ENCODE results near the gene MBOAT2.

DNA sequence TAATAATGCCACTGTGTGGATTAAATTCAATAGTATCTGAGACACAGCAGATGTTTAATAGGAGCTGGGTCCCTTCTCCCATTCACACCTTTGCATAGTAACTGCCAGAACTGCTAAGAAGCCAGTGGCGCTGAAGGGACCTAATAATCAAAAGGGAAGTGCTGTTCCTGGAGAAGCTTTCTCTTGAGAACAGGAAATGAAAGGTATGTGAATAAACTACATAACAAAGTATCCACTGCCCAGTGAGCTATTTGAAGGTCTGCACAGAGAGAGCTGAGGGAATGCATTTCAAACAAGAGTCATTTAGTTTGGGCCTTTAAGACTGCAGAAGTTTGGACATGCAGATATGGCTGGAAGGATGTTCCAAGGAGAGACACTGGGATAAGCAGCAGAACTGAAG lies 110.0 kb downstream of the MBOAT2 start:
- no peak for TF ChIP-seq ZNF496 (CRISPR knock-in tag; IDR thresholded peaks at IDR 0.05; ENCODE audit: insufficient replicate concordance)
- TF ChIP-seq TCF7 (IDR thresholded peaks at IDR 0.05; ENCODE audit: low read depth): no peak
- no peak for TF ChIP-seq EZH2 (conservative IDR thresholded peaks at IDR 0.05; ENCODE audit: low read depth, low read length)
- TF ChIP-seq ZNF331 (CRISPR knock-in tag; IDR thresholded peaks at IDR 0.05): no peak
- no peak for TF ChIP-seq POLR2AphosphoS5 (IDR thresholded peaks at IDR 0.05; ENCODE audit: low read depth, low read length)
- no peak for TF ChIP-seq MYC (CRISPR knock-in tag; IDR thresholded peaks at IDR 0.05; ENCODE audit: borderline replicate concordance)
- TF ChIP-seq MAFF (IDR thresholded peaks at IDR 0.05; ENCODE audit: low read depth, low read length): no peak
- TF ChIP-seq, protein P1, sequence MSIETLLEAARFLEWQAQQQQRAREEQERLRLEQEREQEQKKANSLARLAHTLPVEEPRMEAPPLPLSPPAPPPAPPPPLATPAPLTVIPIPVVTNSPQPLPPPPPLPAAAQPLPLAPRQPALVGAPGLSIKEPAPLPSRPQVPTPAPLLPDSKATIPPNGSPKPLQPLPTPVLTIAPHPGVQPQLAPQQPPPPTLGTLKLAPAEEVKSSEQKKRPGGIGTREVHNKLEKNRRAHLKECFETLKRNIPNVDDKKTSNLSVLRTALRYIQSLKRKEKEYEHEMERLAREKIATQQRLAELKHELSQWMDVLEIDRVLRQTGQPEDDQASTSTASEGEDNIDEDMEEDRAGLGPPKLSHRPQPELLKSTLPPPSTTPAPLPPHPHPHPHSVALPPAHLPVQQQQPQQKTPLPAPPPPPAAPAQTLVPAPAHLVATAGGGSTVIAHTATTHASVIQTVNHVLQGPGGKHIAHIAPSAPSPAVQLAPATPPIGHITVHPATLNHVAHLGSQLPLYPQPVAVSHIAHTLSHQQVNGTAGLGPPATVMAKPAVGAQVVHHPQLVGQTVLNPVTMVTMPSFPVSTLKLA (IDR thresholded peaks at IDR 0.05): no peak
- no peak for TF ChIP-seq ZNF205 (CRISPR knock-in tag; IDR thresholded peaks at IDR 0.05)
- no peak for TF ChIP-seq KMT2A (CRISPR knock-in tag; IDR thresholded peaks at IDR 0.05)

All from HepG2 (cell line).